Measurements from ENCODE around the gene POU3F3.

The POU3F3 gene

GRCh38 chr2:104889960-104890684 lies 36.2 kb downstream of the POU3F3 start:
- Mint-ChIP-seq H3K4me3 (no peak overlapping the region), H3K4me1 (no peaks in the 10 kb centered on the region), H3K27me3 (ENCODE audit: low read depth) (peaks cover 7% of the 10 kb centered on the region), H3K9me3 (no peaks in the 10 kb centered on the region), H3K27ac (peak overlapping the region in 1 of 3 experiments; percentile 78), H3K36me3 (ENCODE audit: low read depth) (no peaks in the 10 kb centered on the region)
- TF ChIP-seq CTCF (IDR thresholded peaks at IDR 0.05; ENCODE audit: unreplicated experiment in 3 of 3): no peak

DNA sequence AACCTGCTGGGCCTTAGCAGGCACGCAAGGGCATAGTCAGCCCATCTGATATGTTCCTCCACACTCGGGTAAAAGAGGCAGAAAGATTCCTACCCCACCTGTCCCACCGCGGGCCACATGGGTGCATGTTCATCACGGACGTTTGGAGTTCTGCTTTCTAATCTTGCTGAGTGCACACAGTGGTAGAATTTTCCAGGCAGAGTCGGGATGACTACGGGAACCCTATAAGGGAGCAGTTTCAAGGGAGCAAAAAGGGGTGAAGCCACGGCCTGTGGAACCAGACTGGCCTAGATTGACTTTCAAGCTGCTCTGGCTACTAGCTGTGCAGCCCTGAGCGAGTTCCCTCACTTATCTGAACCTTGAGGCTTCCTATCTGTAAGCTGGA lies 36.8 kb downstream of the POU3F3 start:
- no peak for TF ChIP-seq CTCF (IDR thresholded peaks at IDR 0.05; ENCODE audit: unreplicated experiment in 3 of 3)
- H3K4me3 Mint-ChIP-seq: no peak overlapping the region
- peaks cover 7% of the 10 kb centered on the region for H3K27me3 Mint-ChIP-seq (ENCODE audit: low read depth)
- H3K4me1 Mint-ChIP-seq: no peaks in the 10 kb centered on the region
- H3K9me3 Mint-ChIP-seq: no peaks in the 10 kb centered on the region
- peak overlapping the region in 1 of 3 experiments; percentile 78 for H3K27ac Mint-ChIP-seq
- no peaks in the 10 kb centered on the region for H3K36me3 Mint-ChIP-seq (ENCODE audit: low read depth)

GRCh38 chr2:104891145-104891544 lies 37.2 kb downstream of the POU3F3 start:
- H3K9me3 Mint-ChIP-seq: no peaks in the 10 kb centered on the region

GRCh38 chr2:104896446-104896845 lies 42.5 kb downstream of the POU3F3 start:
- Mint-ChIP-seq H3K4me1 (no peaks in the 10 kb centered on the region), H3K4me3 (no peak overlapping the region), H3K36me3 (ENCODE audit: low read depth) (no peaks in the 10 kb centered on the region), H3K9me3 (no peaks in the 10 kb centered on the region), H3K27ac (no peak overlapping the region), H3K27me3 (ENCODE audit: low read depth) (peaks cover 10% of the 10 kb centered on the region)
- no peak for TF ChIP-seq CTCF (IDR thresholded peaks at IDR 0.05; ENCODE audit: unreplicated experiment in 3 of 3)

More at GRCh38 chr2:104891145-104891544, 37.2 kb downstream of the POU3F3 start:
- peaks cover 7% of the 10 kb centered on the region for H3K27me3 Mint-ChIP-seq (ENCODE audit: low read depth)
- H3K27ac Mint-ChIP-seq: peak overlapping the region in 1 of 3 experiments; percentile 17
- no peak for TF ChIP-seq CTCF (IDR thresholded peaks at IDR 0.05; ENCODE audit: unreplicated experiment in 3 of 3)
- H3K4me1 Mint-ChIP-seq: no peaks in the 10 kb centered on the region
- H3K36me3 Mint-ChIP-seq (ENCODE audit: low read depth): no peaks in the 10 kb centered on the region
- no peak overlapping the region for H3K4me3 Mint-ChIP-seq

DNA sequence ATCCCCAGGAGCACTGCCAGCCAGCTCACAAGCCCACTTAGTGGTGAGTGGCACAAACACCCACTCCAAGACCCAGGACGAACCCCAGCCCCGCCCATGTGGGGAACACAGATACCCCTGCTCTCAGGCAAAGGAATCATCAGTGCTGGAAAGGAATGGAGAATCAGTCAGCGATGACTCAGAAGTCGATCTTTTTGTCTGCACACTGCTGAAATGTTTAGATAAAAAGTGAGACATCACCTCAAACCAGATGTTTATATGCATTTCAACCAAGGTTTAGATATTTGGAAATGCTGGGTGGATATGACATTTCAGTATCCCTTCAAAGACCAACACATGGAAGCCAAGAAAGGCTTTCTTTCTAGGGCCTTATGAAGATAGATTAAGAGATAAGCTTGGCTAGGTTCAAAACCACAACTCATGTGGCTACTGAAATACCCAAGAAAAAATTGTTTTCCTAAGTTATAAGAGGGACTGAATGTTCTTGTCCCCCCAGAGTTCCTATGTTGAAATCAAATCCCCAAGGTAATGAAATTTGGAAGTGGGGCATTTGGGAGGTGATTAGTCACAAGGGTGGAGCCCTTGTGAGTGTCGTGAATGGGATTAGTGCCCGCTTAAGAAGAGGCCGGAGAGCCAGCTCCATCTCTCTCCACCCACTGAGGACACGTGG lies 43.7 kb downstream of the POU3F3 start:
- no peaks in the 10 kb centered on the region for H3K36me3 Mint-ChIP-seq (ENCODE audit: low read depth)
- H3K9me3 Mint-ChIP-seq: no peaks in the 10 kb centered on the region
- no peaks in the 10 kb centered on the region for H3K4me1 Mint-ChIP-seq
- no peak for TF ChIP-seq CTCF (IDR thresholded peaks at IDR 0.05; ENCODE audit: unreplicated experiment in 3 of 3)
- no peak overlapping the region for H3K4me3 Mint-ChIP-seq
- peaks cover 13% of the 10 kb centered on the region for H3K27me3 Mint-ChIP-seq (ENCODE audit: low read depth)
- peak overlapping the region in 1 of 3 experiments; percentile 64 for H3K27ac Mint-ChIP-seq

Measured in nephron (organoid).